ENCODE data around the gene VTCN1.

Gene VTCN1

DNA sequence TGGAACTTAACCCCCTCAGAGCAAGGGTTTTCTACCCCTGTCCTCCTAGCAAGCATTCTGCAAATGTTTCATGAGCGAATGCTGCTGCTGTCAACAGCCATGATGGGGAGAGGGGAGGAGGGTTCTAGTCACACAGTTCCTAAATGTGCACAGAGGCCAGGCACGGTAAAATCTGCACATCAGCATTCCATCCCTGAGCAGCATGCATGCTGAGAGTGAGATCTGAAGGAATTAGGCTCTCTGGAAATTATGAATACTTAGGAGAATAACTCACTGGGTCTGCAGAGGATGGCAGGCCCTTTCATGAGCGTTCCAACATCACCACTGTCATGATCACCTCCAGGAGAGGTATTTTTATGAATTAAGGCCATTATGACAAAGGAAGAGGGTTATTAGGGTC, 2.1 kb downstream of the VTCN1 start:
- no peak for FAIRE-seq

DNA sequence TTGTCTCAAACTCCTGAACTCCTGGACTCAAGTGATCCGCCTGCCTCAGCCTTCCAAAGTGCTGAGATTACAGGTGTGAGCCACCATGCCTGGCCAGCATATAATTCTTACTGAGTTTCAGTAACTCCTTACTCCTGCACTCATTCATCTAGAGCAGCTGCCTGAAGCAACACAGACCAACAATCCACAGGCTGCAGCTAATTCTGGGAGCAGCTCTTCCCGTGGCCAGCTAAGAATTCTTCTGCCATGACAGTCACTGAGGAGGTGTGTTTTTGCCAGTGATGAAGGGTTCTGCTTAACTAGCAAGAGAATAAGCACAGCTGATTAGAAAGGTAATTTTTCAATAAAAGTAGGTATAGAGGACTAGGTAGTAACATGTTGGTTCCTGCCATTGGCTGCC, 5.4 kb downstream of the VTCN1 start:
- FAIRE-seq: no peak

DNA sequence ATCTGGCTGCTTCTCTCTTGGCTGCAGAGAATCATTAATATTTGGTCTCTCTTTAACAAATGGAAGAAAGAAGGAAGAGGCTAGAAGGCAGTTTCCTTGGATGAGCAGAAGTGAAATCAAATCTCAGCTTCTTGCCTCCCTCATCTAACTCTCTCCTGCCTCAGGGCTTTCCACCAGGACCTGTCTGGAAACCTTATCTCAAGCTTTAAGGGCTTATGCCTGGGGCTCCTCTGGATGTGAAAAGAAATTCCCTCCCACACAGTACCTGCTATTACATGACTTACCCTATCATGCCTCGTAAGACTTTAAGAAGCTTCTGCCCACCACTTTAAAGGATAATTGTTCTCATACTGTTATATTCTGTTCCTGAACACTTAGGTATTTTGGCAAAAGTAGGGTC, 8.9 kb downstream of the VTCN1 start:
- no peak for FAIRE-seq

DNA sequence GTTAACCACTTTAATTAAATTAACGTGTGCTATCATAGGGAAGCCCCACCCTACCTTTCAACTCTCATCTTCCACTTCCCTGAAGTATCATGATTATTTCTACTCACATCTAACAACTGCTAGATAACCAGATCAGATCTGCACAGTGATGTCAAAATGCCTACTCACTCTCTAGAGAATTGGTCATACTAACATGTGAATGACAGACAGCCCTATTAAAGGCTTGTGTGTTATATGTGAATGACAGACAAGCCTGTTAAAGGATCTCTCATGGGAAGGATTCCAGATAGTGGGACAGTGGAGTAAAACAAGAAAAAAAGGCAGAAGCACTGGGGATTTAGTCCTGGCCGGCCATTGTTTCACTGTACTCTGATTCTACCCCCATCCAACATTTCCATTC, 12.6 kb downstream of the VTCN1 start:
- no peak for FAIRE-seq

DNA sequence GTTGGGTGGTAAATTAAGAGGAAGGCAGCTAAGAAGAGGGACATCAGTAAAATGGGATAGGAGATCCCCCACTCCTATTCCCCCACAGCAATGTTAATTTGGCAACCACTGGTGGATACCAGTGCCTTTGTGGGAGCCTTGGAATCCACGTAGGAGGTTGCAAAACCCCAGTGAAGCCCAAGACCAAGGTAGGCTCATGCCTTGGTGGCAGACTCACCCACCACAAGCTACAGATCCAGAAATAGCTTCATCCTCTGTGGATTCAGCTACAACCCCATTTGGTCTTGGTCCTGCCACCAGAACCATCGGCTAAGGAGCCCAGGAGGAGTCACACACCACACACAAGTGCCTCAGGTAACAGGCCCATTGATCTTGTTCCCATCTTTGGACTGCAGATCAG, 21.0 kb downstream of the VTCN1 start:
- no peak for FAIRE-seq

DNA sequence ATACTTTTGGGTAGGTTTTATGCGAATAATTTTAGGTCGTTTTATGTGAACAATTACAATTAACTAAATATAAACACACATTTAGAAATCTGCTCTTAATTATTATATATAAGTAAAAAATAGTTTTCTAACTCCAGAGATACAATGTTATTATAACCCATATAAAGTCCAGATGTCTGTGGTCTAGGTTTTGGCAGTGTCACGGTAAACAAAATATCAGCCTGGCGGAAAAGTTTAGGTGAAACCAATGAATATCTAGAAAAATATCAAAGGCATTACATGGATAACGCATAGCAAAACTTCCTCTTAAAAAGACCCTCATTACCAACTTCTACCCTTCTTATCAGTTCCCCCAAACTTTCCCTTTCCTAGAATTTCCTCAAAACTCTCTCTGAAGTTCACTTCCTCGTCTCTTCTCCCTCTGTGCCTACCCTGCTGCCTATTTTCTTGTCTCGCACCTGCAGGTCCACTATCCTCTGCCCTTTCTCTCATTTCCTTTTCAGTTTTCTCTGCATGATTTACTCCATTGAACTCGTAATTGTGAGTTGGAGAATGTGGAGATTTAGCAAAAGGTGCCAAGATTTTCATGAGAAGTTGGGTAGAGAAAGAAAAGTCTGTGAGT, 21.8 kb downstream of the VTCN1 start:
- FAIRE-seq: no peak

DNA sequence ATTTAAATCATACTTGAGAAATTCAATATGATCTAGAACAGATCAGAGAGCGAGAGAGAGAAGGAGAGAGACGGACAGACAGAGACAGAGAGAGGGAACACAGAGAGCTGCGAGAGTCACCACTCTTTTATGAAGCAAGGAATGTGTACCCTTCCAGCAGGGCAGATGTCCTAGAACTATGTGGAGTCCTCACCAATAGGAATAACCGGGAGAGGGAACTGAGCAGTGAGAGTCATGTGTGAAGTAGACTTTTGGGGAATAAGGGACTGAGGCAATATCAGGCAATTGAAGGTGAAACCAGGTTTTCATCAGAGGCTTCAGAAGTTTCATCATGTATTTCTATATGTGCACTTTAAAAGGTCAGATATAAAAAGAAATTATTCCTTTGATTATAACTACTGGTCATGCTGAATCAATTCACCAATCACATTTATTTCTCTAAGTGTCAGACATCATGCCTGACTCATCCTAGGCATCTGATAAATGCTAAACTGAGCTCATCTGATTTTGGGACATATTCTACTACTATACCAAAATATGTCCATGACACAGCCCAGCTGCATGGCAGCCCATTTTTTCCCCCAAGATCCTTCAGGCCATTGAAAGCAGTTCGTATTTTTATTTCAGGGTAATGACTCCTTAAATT, 22.4 kb downstream of the VTCN1 start:
- FAIRE-seq: no peak

DNA sequence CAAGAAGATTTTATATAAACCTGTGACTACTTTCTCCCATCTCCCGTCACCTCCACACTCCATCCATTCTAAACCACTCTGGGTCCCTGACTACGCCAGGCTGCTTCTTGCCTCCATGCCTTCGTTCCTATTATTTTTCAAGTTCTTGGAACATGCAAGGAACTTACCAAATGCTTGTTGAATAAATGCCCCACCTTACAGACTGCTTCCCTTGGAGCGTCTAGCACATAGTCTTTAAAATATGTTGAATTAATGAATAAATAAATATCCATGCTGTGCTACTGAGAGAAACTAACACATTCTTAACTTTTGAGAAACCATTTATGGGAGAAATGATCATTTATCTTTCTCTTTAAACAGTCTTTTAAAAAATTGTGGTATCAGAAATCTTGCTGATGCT, 27.6 kb downstream of the VTCN1 start:
- no peak for FAIRE-seq

DNA sequence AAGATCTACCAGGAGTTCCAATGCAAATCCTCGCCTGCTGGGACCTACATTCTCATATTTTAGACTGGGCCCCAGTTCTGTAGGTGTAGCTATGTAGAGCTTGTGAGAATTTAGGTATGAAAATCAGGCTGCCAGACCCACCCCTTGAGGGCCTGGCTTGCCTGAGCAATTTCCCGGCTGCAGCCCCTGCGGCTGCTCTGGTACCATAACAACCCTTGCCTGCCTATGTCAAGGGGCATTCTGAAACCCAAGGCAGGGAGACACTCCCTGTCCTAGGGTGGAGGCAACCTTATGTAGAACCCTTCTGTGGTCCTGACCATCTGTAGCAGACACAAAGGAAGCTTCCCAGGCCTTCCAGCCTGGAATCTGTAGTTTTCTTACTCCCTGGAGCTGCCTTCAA, 28.4 kb downstream of the VTCN1 start:
- no peak for FAIRE-seq

DNA sequence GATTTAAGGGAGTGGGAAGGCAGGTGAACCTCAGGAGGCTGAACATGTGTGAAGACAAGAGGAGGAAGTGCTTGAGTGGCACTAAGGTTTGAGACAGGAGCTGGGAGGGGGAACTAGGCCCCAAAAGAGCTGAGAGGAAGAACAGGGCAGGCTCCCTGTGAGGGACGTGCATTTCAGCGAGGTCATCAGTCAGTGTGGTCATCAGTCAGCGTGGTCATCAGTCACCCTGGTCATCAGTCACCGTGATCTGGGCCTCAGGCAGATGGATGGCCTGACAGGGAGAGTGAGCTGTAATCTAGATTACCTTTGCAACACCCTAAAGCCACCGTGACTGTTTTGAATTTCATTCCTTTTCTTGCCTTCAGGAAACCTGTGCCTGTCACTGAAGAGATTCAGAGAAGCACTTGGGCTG, 29.1 kb downstream of the VTCN1 start:
- FAIRE-seq: no peak

DNA sequence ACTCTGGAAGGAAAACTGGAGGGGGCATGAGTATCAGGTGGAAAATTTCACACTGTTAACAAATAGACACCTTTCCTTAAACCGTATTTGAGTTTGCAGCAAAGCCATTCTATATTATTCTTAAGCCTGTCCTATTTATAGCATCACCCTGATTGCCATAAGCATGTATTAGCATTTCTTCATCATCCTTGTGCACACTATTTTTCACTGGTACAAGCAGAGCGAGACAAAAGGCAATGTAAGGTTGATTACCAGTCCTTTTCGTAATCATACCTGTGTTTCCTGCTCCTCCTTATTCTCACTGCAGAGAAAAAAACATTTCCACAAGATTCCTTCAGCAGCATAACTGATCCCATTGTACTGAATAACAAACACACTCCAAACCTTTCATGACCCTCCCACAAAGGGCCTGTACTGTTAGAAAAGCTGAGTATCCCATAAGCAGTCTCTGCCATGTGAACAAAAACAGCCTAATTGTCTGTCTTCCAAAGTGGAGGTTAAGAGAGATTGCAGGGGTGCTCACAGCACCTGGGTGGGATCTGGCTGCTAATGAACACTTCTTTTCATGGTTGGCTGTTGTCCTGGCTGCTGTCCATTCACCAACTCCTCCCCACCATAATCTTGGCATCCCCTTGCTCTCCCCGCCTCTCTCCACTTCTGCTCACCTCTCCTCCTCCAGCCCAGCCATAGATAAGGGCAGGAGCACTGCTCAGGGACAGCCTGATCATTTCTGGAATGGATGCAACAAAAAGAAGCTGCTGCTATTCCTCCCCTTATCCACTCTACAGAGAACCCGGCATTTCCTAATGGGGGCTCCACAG, 30.4 kb downstream of the VTCN1 start:
- FAIRE-seq: no peak

DNA sequence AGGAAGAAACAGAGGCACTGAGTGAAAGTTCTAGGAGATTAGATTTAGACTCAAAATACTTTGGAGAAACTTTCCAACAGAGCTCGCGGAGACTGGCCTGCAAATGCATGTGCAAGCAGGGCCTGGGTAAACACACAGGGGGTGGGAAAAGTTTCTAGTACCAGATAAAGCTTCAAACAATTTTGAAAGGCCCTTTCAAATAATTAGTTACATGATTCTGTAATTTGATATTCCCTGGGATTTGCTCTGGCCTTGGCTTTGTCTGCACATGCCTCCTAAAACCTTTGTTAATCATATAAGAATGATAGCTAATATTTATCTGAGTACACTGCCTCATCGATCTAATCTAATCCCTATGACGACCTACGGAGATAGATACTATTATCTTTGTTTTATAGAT, 31.3 kb downstream of the VTCN1 start:
- FAIRE-seq: no peak

DNA sequence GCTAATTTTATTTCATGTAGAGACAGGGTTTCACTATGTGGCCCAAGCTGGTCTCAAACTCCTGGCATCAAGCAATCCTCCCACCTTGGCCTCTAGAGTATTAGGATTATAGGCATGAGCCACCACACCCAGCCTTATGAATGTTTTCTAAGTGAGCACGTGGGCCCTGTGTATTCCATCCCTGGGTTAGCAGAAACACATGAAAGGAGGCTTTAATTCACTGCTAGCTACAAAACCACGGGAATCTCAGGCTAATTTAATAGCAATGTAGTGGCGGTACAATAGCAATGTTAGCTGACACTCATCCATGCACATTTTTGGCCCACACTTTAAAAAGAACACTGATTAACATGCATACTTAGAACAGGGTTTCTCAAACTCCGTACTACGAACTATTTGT, 32.0 kb downstream of the VTCN1 start:
- no peak for FAIRE-seq

DNA sequence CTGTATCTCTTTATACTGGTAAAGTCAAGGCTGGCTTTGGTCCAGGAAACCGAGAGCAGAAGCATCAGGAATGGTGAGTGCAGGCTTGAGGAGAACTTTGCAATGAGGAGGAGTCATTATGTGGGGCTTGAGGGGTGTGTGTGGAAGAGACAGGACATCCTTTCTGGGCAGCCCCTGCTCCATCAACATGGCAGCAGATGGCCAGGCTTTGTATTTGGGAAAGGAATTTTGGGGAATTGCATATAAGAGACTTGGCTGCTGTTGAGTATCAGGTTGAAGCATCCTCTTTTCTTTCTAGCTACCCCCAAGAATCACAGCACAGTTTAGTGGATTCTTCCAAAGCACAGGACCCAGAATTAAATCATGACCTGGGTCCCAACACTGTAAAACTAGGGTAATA, 33.4 kb downstream of the VTCN1 start:
- no peak for FAIRE-seq

DNA sequence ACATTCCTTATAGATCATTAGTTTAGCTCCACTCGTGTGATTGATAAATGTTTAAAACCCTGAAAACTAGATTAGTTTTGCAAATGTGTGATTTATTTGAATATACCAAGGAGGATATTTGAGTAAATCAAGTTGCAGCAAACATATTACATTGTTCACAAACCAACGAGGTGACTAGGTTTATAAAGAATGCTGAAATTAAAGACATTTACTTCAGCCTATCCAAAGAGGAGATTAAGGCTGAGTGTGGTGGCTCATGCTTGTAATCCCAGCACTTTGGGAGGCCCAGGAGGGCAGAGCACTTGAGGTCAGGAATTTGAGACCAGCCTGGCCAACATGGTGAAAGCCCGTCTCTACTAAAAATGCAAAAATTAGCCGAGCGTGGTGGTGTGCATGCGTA, 34.1 kb downstream of the VTCN1 start:
- no peak for FAIRE-seq

DNA sequence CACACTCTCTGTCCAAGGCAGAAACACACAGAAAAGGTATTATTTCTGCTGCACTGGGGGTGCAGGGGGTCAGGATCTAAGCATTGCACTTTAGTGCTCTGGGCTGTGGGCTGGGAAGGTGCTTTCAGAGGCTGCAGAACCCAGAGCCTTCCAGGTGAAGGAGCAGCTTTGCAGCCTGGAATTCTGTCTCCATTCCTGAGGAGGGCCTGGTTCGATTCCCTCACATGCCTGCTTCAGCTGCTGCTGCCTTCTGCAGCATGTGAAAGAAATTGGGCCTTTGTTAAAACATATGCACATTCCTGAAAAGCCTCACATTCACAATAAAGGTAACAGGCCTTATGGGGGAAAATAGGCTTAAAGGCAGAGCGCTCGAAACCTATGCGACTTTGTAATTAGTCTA, 35.9 kb downstream of the VTCN1 start:
- no peak for FAIRE-seq

DNA sequence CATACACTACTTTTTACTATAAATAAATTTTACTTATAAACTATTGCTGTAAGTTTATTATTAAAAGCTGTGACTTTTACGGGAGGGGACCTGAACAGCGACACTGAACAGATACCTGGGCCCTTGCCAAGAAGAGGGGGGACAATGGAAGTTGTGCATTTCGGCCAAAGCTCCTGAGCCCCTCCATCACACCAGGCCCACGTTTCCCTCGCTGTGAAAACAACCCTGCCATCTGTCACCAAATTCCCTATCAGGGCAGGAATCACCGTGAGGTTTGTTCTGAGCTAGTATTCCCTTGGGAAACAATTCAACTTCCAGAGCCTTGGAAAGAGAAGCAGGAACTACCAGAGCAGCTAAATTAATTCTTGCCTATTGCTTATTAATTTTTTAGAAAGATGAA, 37.0 kb downstream of the VTCN1 start:
- no peak for FAIRE-seq

DNA sequence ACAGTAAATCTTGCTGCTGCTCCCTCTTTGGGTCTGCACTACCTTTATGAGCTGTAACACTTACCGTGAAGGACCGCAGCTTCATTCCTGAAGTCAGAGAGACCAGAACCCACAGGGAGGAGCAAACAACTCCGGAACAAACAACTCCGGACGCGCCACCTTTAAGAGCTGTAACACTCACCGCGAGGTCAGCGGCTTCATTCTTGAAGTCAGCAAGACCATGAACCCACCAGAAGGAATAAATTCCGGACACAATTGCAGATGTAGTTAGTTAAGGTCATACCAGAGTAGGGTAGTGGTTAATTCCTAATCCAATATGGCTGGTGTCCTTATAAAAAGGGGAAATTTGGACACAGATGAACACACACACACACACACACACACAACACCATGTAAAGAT, 37.7 kb downstream of the VTCN1 start:
- no peak for FAIRE-seq

DNA sequence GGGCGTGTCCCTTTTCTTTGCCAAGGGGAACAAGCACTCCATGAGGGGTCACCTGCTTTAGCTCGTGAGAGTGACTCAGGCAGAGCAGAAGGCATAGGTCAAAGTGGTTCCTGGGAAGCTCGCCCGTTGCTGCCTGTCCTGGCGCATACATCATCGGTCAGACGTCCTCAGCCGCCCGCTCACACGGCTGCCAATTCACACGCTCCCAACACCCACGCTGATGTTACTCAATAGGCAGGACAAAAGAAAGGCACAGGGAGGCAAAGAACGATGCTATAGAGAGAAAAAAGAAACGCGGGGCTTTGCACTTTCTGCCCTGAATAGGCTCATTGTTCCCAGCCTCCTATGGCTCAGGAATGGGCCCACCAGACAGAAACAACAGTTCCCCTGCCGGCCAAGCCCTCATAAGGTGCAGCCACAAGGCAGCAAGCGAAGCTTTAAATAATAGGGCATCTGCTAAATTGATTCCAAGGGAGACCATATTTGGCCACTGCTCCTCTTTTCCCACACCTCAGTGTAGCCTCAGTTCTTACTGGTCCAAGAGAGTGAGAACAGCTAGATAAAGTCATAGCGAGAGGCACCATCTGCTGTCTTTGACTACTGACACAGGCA, 38.7 kb downstream of the VTCN1 start:
- FAIRE-seq: no peak

DNA sequence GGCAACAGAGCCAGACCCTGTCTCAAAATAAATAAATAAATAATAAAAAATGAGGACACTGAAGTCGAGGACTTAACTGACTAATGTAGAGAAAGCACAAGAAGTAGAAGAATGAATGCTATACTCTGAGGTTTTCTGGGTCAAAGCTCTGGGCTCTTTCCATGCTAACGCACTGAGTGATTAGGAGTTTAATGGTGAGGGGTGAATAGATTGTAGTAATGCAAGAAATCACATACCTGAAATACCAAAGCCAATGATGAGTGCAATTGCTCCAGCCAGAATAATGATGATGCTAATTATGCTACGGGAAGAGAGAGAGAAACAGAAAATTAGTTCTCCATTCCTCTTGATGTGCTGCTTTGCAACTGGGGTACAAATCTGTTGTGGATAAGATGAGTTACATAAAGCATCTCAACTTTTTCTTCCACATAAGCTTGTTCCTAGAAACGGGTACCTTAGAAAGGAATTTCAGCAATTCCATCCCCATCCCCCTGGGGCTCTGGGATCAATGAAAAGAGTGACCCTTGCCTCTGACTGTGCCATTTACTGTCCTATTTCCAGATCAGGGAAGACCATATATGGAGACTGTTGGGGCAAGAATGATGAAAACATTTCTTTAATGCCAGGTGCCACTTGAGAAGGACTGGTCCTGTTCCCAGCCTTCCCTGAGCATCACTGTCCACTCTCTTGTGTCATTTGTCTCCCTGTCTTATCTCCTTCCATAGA, 40.7 kb downstream of the VTCN1 start:
- no peak for FAIRE-seq

DNA sequence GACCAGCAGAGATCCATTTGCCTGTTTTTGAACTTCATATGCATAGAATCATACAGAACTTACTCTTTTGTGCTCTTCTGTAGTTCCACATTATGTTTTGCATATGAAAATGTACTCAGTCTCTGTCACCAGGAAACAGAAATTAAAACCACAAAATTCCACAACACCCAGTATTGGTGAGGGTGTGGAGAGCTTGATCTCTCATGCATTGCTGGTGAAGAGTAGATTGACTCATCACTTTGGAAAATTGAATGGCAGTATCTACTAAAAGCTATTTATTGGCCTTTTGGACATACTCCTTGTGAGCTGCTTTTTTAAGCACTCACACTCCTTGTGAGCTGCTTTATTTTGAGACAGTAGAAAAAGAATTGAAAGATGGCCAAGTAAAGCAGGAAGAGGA, 43.3 kb downstream of the VTCN1 start:
- FAIRE-seq: no peak

DNA sequence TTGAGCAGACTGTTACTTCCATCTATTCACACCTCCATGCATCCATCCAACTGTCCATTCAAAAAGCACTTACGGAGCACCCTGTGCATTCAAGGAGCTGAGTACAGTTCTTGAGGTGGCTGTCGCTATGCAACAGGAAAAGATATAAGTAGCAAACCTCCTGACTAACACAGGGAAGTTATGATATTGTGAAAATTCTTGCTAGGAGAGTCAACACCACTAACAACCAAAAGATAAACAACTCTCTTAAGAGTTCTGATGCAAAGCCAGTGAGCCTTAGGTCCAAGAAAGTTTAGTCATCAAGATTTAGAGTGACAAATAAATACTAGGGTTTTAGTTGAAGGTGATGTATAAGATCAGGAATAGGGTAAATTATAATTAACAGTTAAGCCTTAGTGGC, 44.7 kb downstream of the VTCN1 start:
- no peak for FAIRE-seq

DNA sequence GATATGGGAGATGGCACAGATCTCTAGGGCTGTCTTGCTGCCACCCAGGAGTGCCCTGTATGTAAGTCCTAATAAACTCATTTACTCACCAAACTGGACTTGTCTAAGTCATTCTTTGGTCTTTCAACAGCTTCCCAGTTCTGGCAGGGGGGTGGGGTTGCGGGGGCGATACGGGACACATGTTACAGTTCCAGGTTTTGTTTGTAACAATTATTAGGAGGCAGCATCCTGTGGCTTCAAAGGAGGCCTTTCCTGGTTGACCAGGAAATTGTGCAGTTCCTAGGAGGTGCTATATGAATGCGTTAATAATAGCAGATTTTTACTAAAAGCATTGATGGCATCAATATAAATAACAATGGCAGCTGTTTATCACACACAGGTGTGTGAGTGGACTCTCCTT, 46.5 kb downstream of the VTCN1 start:
- FAIRE-seq: no peak
